Bronchial epithelial cell (primary cell): Measurements from ENCODE around the gene NFAM1. TPM values are rescaled to one million over a fixed set of nuclear protein-coding genes. Genes with fewer than 3 reads are reported as not detected.

Experiments
- DNase-seq: peaks from one replicate; pipeline ENCODE4 v3.0.0-alpha.2; 2010; ENCODE audit warnings: low read depth
- FAIRE-seq: peaks from 2 replicates; lab custom pipeline; 2011; peaks lifted over from hg19 to GRCh38; lab: Jason Lieb, UNC
- H3K27me3 ChIP-seq: 2 replicates; pipeline ENCODE4 v1.5.1; 2011; ENCODE audit warnings: low read length; ENCODE audit not compliant: control insufficient read depth, insufficient read depth
- H3K36me3 ChIP-seq: 2 replicates; pipeline ENCODE4 v1.5.1; 2011; ENCODE audit warnings: low read length; ENCODE audit not compliant: control insufficient read depth, insufficient read depth
- H3K4me3 ChIP-seq: 2 replicates; pipeline ENCODE4 v1.5.1; 2011; ENCODE audit warnings: mild to moderate bottlenecking, low read depth, low read length, control low read depth
- CTCF ChIP-seq: IDR thresholded peaks from 2 replicates; pipeline ENCODE4 v1.5.1; 2011; ENCODE audit warnings: mild to moderate bottlenecking, moderate library complexity, low read length, control low read depth, inconsistent platforms; ENCODE audit not compliant: insufficient read depth, severe bottlenecking
- total RNA-seq: library from RNA; depleted of rRNA; stranded (reverse); fragments of >200 nt; gene quantifications from 2 replicates; pipeline ENCODE4 v1.2.1, GENCODE V29; 2014

Gene NFAM1
- total RNA-seq, 1 donor from 2014 or later = not detected

GRCh38 chr22:42418811-42419242 is 13.4 kb downstream of the NFAM1 start:
- TF ChIP-seq CTCF = no peak
- DNase-seq = peak; percentile 56
- no peaks in the 10 kb centered on the region for H3K36me3 ChIP-seq
- FAIRE-seq = no peak
- no peak overlapping the region for H3K4me3 ChIP-seq
- no peaks in the 10 kb centered on the region for H3K27me3 ChIP-seq

DNA sequence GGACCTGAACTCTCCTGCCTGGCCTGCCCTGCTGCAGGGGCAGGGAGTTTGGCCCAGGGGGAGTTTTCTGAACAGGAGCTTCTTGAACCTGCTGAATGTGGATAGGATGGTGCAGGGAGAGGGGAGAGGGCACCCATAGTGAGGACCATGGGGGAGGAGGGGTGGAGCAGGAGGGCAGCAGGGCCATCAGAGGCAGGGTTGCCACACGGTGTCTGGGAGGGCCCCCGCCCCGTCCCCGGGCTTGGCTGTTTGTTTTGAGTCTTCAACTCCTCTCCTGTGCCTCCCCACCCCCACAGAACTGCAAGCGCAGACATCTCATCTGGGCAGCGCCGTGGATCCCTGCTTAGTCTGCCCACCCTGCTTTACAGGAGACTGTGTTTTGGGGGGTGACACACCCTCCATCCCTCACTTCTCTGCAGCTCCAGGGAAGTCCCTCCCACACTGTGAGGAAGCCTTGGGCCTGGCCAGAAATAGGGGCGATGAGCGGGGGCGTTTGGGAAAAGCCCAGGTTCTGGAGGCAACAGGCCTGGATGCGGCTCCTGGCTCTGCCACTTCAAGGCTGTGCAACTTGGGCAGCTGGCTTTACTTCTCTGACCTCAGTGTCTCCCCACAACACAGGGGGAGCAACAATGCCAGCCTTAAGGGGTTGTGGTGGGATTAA is 14.4 kb downstream of the NFAM1 start:
- FAIRE-seq (no peak), DNase-seq (no peak)
- Histone ChIP-seq H3K4me3 (no peak overlapping the region), H3K27me3 (no peaks in the 10 kb centered on the region), H3K36me3 (no peaks in the 10 kb centered on the region)
- TF ChIP-seq CTCF = no peak

- Histone ChIP-seq H3K27me3 (no peaks in the 10 kb centered on the region), H3K4me3 (no peak overlapping the region), H3K36me3 (no peaks in the 10 kb centered on the region)
- no peak for TF ChIP-seq CTCF
- FAIRE-seq = no peak
- no peak for DNase-seq
Measured at GRCh38 chr22:42416671-42417230, 15.5 kb downstream of the NFAM1 start.

- no peak for TF ChIP-seq CTCF
- no peak for DNase-seq
- no peak overlapping the region for H3K4me3 ChIP-seq
- H3K36me3 ChIP-seq = no peaks in the 10 kb centered on the region
- no peak for FAIRE-seq
- no peaks in the 10 kb centered on the region for H3K27me3 ChIP-seq
Measured at GRCh38 chr22:42414565-42415303, 17.5 kb downstream of the NFAM1 start.

DNA sequence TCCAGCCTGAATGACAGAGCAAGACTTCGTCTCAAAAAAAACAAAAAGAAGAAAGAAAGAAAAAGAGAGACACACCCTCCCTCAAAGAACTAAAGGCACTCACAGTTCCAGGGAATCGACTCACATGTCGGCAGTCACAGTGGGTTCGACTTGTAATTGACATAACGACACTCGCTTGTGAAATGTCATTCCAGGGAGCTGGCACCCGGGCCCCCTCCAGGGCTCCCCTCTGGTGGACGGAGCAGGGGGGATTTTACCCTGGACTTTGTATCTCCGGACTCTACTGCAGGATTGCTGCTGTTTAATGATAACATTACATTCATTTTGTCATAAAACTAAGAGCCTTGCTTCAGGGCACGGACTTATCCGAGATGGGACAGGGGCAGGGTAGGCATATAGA is 18.2 kb downstream of the NFAM1 start:
- no peak for TF ChIP-seq CTCF
- H3K36me3 ChIP-seq = no peaks in the 10 kb centered on the region
- FAIRE-seq (no peak), DNase-seq (no peak)
- no peaks in the 10 kb centered on the region for H3K27me3 ChIP-seq
- H3K4me3 ChIP-seq = no peak overlapping the region
